AG09319 (cell line): Measurements from ENCODE around the gene TMSB4X.

Experiments
- DNase-seq: peaks from one replicate; pipeline ENCODE4 v3.0.0-alpha.2; 2010; ENCODE audit warnings: low read depth; ENCODE audit errors: extremely low read depth
- TF ChIP-seq, protein P1 (sequence below): IDR thresholded peaks from 2 replicates; pipeline ENCODE4 v1.5.1; 2011; ENCODE audit warnings: low read depth, mild to moderate bottlenecking, inconsistent platforms, low read length, moderate library complexity

The TMSB4X gene

GRCh38 chrX:13001097-13001496, 26.2 kb downstream of the TMSB4X start:
- no peak for DNase-seq
- TF ChIP-seq, protein P1, sequence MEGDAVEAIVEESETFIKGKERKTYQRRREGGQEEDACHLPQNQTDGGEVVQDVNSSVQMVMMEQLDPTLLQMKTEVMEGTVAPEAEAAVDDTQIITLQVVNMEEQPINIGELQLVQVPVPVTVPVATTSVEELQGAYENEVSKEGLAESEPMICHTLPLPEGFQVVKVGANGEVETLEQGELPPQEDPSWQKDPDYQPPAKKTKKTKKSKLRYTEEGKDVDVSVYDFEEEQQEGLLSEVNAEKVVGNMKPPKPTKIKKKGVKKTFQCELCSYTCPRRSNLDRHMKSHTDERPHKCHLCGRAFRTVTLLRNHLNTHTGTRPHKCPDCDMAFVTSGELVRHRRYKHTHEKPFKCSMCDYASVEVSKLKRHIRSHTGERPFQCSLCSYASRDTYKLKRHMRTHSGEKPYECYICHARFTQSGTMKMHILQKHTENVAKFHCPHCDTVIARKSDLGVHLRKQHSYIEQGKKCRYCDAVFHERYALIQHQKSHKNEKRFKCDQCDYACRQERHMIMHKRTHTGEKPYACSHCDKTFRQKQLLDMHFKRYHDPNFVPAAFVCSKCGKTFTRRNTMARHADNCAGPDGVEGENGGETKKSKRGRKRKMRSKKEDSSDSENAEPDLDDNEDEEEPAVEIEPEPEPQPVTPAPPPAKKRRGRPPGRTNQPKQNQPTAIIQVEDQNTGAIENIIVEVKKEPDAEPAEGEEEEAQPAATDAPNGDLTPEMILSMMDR = no peak

- TF ChIP-seq, protein P1 = no peak
- no peak for DNase-seq
These were observed 27.2 kb downstream of the TMSB4X start for GRCh38 chrX:13001961-13002671.

DNA sequence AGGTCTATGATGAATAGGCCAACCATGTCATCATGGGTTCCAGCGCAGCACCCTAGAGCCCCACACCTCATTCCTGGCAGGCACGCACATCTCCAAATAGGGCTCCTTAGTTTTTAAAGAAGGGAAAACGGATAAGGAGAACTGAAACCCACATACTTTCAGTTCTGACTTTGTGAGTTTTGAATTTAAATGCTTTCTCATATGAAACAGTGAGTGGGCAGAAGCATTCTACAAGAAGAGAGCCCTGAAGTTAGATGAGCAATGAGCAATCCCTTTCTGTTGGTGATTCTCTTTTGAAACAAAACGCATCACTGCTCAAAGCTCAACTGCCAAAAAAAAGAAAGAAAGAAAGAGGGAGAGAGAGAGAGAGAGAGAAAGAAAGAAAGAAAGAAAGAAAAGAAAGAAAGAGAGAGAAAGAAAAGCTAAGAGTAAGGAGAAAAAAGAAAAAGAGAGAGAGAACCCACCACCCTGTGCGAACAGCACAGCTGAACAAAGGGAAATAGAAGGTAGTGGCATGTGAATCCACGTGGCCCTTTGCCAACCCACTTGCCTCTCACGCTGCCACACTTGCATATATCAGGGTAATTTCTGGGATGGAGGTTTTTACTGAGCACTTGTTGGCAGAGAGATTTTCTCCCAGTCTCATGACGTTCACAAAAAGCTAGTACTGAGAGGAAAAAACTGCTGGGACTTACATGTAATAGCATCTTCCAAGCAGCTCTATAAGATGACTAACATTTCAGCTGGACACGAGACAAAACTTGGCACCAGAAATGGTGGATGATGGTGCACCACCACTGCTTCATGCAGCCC, 31.0 kb downstream of the TMSB4X start:
- TF ChIP-seq, protein P1 = no peak
- DNase-seq = no peak

DNA sequence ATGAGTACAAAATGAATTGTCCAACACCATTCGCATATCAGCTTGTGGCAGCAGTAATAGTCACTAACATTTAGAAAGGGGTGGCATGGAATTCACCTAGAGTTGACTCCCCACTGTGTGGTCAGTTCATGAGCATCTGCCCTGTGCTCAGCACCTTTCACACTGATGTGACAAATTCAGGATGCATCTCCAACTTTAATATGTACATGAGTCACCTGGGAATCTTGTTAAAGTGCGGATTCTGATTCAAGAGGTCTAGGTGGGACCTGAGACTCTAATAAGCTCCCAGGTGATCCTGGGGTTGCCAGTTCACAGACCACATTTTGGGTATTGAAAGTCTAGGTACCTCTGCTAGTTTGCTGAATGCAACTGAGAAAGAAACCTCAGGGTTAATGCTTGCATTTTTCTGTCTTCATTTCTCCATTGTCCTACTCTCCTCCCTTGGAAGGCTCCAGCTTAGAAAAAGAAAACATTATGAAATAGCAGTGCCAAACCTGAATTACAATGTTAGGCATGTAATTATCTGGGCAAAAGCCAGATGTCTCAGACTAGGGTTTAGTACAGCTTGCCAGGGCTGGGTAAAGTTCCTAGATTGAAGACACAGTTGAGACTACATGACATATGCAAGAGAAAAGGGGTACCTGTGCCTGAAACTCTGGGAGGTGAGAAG, 32.7 kb downstream of the TMSB4X start:
- TF ChIP-seq, protein P1 = no peak
- DNase-seq = no peak

DNA sequence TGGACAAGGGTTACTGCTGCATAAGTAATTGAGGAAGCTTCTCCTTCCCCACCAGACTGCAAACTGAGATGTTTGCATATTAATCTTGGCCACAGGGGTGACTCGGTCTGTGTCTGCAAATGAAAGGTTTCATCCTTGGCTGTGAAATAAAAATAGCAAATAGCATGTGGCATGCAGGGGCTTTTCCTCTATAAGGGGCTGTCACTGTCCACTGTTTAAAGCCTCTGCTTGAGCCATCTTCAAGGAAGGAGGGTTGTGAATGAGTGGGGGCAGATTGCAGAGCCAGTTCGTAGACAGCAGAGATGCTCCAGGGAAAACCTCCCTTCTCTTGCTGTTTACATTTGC, 33.3 kb downstream of the TMSB4X start:
- TF ChIP-seq, protein P1 = no peak
- no peak for DNase-seq

GRCh38 chrX:13008851-13009250, 33.9 kb downstream of the TMSB4X start:
- TF ChIP-seq, protein P1 = no peak

GRCh38 chrX:13009273-13009672, 34.4 kb downstream of the TMSB4X start:
- TF ChIP-seq, protein P1 = no peak
- DNase-seq = no peak

More at GRCh38 chrX:13008851-13009250, 33.9 kb downstream of the TMSB4X start:
- DNase-seq = no peak
